Lower leg skin (tissue), 3 donors: ENCODE results near the gene EEF2.

Experiments used
- CTCF ChIP-seq, 3 donors: fragments of 450-650 bp; IDR thresholded peaks; one replicate each; pipeline ENCODE4 v1.5.1; 2016; ENCODE audit warnings: antibody characterized with exemption in 3 of 3, mild to moderate bottlenecking in 3 of 3, moderate library complexity in 2 of 3
- POLR2A ChIP-seq, 2 donors: fragments of 450-650 bp; IDR thresholded peaks; one replicate each; pipeline ENCODE4 v1.6.1; 2016 to 2017; ENCODE audit warnings: antibody characterized with exemption in 2 of 2, mild to moderate bottlenecking in 1 of 2, moderate library complexity in 1 of 2

- no peak for TF ChIP-seq CTCF (IDR thresholded peaks at IDR 0.05)
- no peak for TF ChIP-seq POLR2A (IDR thresholded peaks at IDR 0.05)
These were observed 5.5 kb upstream of the EEF2 start for GRCh38 chr19:3990815-3991117.
